Cortex of kidney (tissue), 1 donor: ENCODE measurements around the gene MEIS2.

ENCODE experiments used
- DNase-seq: peaks from one replicate; lab custom pipeline; 2025; lab: John Stamatoyannopoulos, UW

MEIS2 gene

GRCh38 chr15:36933255-36933990, 166.9 kb downstream of the MEIS2 start:
- no peak for DNase-seq

- DNase-seq, result no peak
These were observed 168.3 kb downstream of the MEIS2 start for GRCh38 chr15:36932070-36932469.

- no peak for DNase-seq
These were observed 168.9 kb downstream of the MEIS2 start for GRCh38 chr15:36931434-36931833.

GRCh38 chr15:36926427-36926825, 173.9 kb downstream of the MEIS2 start:
- no peak for DNase-seq

- DNase-seq, result no peak
These were observed 174.5 kb downstream of the MEIS2 start for GRCh38 chr15:36925653-36926426.

GRCh38 chr15:36925049-36925448, 175.3 kb downstream of the MEIS2 start:
- no peak for DNase-seq

- DNase-seq, result no peak
These were observed 176.3 kb downstream of the MEIS2 start for GRCh38 chr15:36924034-36924433.

- no peak for DNase-seq
These were observed 178.8 kb downstream of the MEIS2 start for GRCh38 chr15:36921484-36922091.

GRCh38 chr15:36917411-36918267, 182.7 kb downstream of the MEIS2 start:
- no peak for DNase-seq

GRCh38 chr15:36914960-36915808, 185.2 kb downstream of the MEIS2 start:
- no peak for DNase-seq

GRCh38 chr15:36914466-36914865, 185.9 kb downstream of the MEIS2 start:
- no peak for DNase-seq

GRCh38 chr15:36912311-36912712, 188.0 kb downstream of the MEIS2 start:
- no peak for DNase-seq

GRCh38 chr15:36911322-36911944, 188.9 kb downstream of the MEIS2 start:
- no peak for DNase-seq

GRCh38 chr15:36908991-36909390, 191.4 kb downstream of the MEIS2 start:
- no peak for DNase-seq

- no peak for DNase-seq
These were observed 193.1 kb downstream of the MEIS2 start for GRCh38 chr15:36907295-36907694.

- no peak for DNase-seq
These were observed 194.4 kb downstream of the MEIS2 start for GRCh38 chr15:36905908-36906307.

GRCh38 chr15:36904715-36905114, 195.6 kb downstream of the MEIS2 start:
- no peak for DNase-seq

GRCh38 chr15:36903922-36904556, 196.3 kb downstream of the MEIS2 start:
- DNase-seq, result no peak

GRCh38 chr15:36903195-36903594, 197.2 kb downstream of the MEIS2 start:
- no peak for DNase-seq

- no peak for DNase-seq
These were observed 199.3 kb downstream of the MEIS2 start for GRCh38 chr15:36901012-36901411.
